Measurements from ENCODE around the gene GNPTG.

GNPTG gene

DNA sequence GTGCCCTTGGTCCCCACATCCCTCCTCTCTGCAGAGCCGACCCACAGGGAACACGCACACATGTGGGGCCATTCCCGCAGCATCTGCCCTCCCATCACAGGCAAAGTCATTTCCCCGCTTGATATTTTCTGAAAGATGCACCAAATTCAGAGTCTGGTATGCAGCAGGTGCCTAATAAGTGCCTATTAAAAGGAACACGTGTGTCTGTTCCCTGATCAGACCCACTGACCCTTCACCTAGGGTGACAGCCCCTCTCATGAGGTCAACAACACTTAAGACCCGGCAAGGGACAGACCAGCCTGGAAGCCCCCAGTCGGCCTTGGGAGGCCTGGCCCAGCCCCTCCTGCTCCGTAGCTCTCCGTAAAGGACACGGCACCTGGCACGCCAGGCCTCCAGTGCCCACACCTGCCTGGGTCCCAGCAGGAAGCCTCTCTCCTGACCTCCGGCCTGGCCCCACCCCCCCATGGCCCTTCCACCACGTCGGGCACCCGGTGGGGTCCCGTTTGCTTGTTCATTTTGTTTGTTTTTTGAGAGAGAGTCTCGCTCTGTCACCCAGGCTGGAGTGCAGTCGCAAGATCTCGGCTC lies 42.7 kb downstream of the GNPTG start:
- no peak for DNase-seq (ENCODE audit: low spot score)

DNA sequence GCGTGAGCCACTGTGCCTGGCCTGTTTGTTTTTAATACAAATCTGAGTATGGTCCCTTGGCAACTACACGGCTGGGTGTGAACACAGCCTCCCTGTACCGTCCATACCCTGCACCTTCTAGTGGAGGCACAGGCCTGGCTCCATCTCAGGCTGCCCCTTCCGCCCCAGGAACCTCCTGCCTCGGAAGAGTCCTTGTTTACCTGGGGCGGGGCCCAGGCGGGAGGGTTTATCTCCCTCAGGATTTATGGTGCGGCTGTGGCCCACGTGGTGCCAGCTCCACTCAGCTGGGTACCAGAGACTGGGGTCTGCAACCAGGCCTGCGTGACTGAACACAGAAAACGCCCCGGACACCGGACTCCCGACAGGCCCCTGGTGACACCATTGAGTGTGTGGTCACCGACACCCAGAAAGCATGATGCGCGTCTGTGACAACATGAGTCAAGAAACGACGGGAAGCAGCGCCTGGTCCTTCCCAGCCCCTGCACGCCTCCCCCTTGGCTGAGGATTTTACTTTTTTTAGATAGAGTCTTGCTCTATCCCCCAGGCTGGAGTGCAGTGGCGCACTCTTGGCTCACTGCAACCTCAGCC lies 43.8 kb downstream of the GNPTG start:
- DNase-seq (ENCODE audit: low spot score): no peak

DNA sequence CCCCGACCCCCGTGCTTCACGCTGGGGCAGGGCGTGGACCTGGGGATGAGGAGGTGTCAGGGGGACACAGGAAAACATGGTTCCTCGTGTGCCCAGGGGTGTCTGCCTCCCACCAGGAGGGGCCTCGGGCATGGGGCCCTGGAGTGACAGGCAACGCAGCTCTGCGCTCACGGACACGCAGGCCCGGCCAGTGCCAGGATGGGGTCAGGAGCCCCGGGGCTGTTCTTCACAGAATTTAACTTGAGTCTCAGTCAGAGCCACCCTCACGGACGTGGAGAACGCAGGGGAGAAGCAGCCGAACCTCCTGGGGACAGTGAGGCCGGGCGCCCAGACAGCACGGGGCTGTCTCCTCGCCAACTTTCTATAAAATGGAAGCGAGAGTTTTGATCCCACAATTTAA lies 46.0 kb downstream of the GNPTG start:
- no peak for DNase-seq (ENCODE audit: low spot score)

DNA sequence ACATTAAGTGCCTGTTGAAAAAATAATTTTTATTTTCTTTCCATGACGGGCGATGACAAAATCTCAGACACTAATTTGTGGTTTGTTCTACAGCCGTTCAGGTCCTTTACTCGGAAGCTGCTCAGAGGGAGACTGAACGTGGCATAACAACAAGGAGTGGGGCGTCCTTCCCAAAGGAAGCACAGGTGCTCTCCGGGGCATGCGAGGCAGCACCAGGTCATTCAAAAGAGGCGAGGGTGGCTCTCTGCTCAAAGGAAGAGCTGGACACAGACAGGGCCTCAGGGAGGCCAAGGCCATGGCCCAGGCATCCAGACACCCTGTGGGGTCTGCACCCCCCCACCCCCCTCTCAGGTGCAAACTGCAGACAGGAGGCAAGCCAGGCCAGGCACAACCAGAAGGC lies 46.6 kb downstream of the GNPTG start:
- DNase-seq (ENCODE audit: low spot score): no peak

DNA sequence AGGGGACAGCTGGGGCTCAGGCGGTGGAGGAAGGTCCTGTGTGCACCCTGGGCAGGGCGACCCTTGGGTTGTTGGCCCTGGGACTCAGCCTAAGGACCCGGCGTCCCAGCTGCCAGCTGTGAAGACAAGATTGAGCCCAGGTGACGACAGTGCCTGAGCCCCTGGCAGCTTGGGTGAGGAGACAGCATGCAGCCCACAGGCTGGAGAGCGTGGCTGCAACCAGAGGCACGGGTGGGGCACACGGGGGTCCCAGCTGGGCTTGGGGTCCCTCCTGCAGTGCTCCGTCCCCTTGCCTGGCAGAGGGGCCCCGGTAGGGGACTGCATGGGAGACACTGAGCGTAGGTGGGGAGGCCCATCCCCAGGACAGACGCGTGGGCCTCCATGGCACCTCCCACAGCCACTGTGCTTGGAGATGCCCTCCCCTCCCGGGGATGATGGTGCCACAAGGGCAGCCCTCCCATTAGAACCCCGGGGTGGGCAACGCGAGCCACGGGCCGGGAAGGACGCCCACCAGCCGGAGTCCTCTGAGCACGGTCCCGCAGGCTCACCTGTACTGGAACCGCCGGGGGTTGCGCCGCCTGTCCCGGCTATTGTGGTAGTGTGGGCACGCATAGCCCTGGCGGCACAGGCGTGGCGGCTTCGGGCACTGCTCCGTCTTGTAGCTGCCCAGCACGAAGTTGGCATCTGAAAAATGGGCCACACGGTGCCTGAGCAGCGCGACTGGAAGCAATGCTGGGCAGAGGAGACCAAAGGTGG lies 47.3 kb downstream of the GNPTG start:
- no peak for DNase-seq (ENCODE audit: low spot score)

DNA sequence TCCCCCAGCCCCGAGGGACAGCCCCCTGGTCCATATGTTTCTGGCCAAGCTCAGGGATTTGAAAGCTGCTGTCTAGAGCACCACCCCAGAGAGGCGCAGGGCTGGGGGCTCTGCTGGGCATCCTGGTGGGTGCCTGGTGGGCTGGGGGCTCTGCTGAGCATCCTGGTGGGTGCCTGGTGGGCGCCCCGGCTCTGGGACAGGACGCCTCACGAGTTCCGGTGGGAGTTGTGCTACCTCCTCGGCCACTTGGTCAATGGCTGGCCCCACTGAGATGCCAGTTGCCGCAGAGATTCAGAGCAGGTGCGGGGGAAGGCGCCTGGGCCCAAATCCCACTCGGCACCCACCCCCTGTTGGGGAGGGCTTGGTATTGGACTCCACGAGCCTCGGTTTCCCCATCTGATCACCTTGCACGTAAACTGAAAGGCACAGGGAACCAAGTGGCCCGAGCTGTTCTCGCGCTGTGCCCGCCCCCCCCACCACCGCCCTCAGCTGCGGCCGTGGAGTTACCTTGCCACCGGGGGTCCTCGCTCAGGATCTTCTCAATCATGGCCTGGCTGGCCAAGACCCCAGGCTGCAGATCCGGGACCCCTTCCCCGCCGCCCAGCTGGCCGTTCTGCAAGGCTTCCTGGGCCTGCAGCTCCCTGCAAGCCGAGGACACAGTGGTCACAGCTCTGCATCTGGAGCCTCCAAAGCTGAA lies 49.5 kb downstream of the GNPTG start:
- no peak for DNase-seq (ENCODE audit: low spot score)

DNA sequence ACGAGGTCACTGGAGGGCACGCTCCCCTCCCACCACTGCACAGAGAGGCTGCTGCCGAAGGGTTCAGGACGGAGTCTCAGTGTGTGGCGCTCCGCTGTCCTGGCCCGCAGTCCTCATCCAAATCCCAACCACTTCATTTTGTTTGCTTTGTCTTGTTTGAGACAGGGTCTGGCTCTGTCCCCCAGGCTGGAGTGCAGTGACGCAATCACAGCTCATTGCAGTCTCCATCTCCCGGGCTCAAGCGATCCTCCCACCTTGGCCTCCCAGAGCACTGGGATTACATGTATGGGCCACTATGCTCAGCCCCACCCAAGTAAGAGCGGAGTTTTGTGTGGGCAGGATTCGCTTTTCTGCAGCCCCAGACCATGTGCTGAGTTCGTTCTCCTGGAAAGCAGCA lies 50.0 kb downstream of the GNPTG start:
- no peak for DNase-seq (ENCODE audit: low spot score)

DNA sequence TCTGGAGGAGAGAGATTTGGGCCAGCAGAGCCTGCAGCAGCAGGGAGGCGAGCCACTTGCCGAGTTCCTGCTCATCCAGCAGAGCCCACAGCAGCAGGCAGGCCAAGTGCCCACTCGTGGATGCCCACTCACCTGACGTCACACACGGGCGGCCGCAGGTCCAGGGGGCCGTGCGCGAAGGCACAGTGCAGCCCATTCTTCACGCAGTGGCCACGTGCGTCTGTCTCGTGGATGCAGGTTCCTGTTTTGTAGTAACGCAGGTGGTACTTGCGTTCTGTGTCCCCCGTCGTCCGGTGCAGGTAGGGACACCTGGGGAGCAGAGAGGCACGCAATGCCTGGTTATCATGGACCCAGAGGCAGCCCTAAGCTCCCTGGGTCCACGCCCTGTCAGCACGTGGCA lies 51.3 kb downstream of the GNPTG start:
- DNase-seq (ENCODE audit: low spot score): no peak

DNA sequence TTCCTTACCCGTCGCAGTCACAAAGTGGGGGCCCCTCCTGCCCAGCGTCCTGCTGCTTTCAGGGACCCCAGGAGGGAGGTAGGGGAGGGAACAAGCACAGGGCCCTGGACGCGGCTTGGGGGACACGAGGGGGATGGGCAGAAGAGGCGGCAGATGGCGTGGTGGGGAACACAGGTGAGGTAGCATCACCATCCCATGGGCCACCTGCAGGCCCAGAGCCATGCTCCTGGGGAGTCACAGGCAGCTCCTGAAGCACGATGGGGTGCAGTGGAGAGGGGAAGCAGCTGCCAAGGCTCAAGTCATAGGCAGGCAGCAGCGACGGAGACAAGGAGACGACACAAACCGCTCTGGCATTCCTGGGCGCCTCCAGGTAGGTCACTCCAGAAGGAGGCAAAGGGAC lies 52.0 kb downstream of the GNPTG start:
- no peak for DNase-seq (ENCODE audit: low spot score)

DNA sequence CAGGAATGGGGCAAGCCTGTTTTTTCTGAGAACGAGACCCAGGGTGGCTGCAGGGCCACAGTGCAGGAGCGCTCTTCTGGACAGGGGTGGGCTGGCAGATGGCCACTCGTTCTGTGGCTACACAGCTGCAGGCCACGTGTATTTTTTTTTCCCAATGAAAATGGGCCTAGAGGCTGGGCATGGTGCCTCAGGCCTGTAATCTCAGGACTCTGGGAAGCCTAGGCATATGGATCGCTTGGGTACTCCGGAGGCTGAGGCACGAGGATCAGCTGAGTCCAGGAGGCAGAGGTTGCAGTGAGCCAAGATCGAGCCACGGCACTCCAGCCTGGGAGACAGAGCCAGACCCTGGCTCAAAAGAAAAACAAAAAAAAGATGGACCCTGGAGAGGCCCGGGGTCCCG lies 56.0 kb downstream of the GNPTG start:
- no peak for DNase-seq (ENCODE audit: low spot score)

DNA sequence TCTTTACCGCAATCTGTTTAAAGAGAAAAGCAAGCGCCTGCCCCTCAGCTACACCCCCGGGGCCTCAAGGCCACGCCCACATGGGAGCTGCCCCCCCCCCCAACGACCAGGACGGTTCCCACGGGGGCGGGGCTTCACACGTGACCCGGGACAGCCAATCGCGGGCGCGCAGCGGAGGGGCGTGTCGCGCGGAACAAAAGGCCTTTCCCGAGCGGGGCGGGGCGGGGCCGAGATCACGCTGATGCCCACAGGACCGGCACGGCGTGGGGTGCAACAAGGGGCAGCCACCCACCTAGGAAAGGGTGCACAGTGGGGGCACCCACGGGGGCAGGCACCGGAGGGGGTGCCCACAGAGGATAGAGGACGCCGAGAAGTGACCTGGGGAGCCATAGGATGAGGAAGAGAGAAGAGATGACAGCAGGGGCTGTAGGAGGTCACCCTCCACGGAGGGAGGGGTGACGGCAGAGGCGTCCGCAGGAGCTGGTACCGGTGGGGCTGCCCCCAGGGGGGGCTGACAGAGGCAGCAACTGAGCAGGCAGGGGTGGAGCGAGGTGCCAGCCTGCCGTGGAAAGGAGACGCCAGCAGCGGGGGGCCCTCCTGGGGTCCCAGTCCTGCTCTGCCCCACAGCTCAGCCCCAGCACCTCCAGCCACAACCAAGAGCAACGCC lies 56.6 kb downstream of the GNPTG start:
- DNase-seq (ENCODE audit: low spot score): peak; percentile 98

DNA sequence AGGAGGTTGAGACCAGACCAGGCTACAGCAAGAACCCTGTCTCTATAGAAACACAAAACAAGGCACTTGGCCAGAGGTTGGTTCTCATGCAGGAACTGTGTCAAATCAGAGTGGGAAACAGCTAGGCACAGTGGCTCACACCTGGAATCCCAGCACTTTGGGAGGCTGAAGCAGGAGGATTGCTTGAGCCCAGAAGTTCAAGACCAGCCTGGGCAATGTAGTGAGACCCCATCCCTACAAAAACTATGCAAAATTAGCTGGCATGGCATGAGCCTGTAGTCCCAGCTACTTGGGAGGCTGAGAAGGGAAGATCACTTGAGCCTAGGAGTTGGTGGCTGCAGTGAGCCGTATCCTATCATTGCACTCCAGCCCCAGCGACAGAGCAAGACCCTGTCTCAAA lies 61.1 kb downstream of the GNPTG start:
- no peak for DNase-seq (ENCODE audit: low spot score)
